HCT116 (cell line): ENCODE results near the gene CCDC192. TPM values are rescaled to one million over a fixed set of nuclear protein-coding genes. Genes with fewer than 3 reads are reported as not detected.
"Not testable (repeated sequence)": the region's sequence is repeated elsewhere in the genome, so short reads cannot be mapped to it uniquely, and the experiment has no call there.

Experiments used
- ATAC-seq: fragments of 200-7000 bp; cut with Tn5 transposase; 2 replicates; pipeline ENCODE4 v1.9.1; 2020; ENCODE audit warnings: mild to moderate bottlenecking, moderate library complexity
- BruUV-seq: library from RNA; stranded (reverse); fragments of 400-500 nt; replicated peaks from 2 replicates; lab custom pipeline; 2021; lab: Mats Ljungman, UMichigan
- CTCF ChIA-PET: fragments of 300-600 bp; sonication (Branson Sonifier 250); formaldehyde crosslinking; loops from one replicate; lab custom pipeline; 2021; ENCODE audit warnings: antibody characterized with exemption; lab: Charles Lee
- POLR2A ChIA-PET: fragments of 300-600, 350-600 bp; sonication (Branson Sonifier 250); formaldehyde crosslinking; loops from one replicate; lab custom pipeline; 2021; ENCODE audit warnings: antibody characterized with exemption; lab: Charles Lee
- RAD21 ChIA-PET, 2 experiments: fragments of 300-600 bp; sonication (Branson Sonifier 250); formaldehyde crosslinking; loops; one replicate each; lab custom pipeline; 2023; ENCODE audit warnings: low total read pairs in 2 of 2; ENCODE audit not compliant: uncharacterized antibody in 2 of 2, unreplicated experiment in 2 of 2, low non-redundant PET in 1 of 2; lab: Charles Lee
- DNase-seq: peaks from one replicate; pipeline ENCODE4 v3.0.0-alpha.2; 2010; ENCODE audit warnings: low read depth, low spot score
- H2AFZ ChIP-seq: fragments of 200-600 bp; shearing (Covaris generic), sonication (generic); 2 replicates; pipeline ENCODE4 v1.6.1; 2017; ENCODE audit warnings: low read depth, mixed run types, mixed read lengths, antibody characterized with exemption, low read length; ENCODE audit not compliant: poor library complexity, severe bottlenecking
- H3K27ac ChIP-seq: 2 replicates; pipeline ENCODE4 v1.5.1; 2012; ENCODE audit warnings: low read depth, low read length
- H3K27me3 ChIP-seq: fragments of 200-600 bp; sonication (generic); 2 replicates; pipeline ENCODE4 v1.6.1; 2016; ENCODE audit warnings: mixed run types, low read length, mixed read lengths; ENCODE audit not compliant: insufficient read depth
- H3K36me3 ChIP-seq, 2 experiments: fragments of 200-500 bp in 1 of 2; fragments of 200-600 bp in 1 of 2; sonication (Bioruptor generic) in 1 of 2; sonication (generic) in 1 of 2; 2 replicates each; pipeline versions ENCODE4 v1.5.1 to v1.6.1; 2014 to 2016; ENCODE audit warnings: low read length in 2 of 2, inconsistent platforms in 1 of 2, mixed read lengths in 1 of 2, mixed run types in 1 of 2; ENCODE audit not compliant: insufficient read depth in 2 of 2, control insufficient read depth in 1 of 2
- H3K4me1 ChIP-seq, 2 experiments: fragments of 200-600 bp in 1 of 2; sonication (generic) in 1 of 2; 2 replicates each; pipeline versions ENCODE4 v1.5.1 to v1.6.1; 2012 to 2017; ENCODE audit warnings: low read length in 2 of 2, inconsistent platforms in 1 of 2, mild to moderate bottlenecking in 1 of 2, mixed read lengths in 1 of 2, mixed run types in 1 of 2, moderate library complexity in 1 of 2; ENCODE audit not compliant: insufficient read depth in 2 of 2, control insufficient read depth in 1 of 2
- H3K4me2 ChIP-seq: fragments of 200-600 bp; sonication (generic); 2 replicates; pipeline ENCODE4 v1.6.1; 2017; ENCODE audit warnings: mixed run types, low read length, mixed read lengths
- H3K4me3 ChIP-seq, 2 experiments: fragments of 200-600 bp in 1 of 2; sonication (generic) in 1 of 2; replicated peaks in 1 of 2; 2 replicates each; pipeline ENCODE4 v1.5.1; 2011 to 2016; ENCODE audit warnings: low read length in 2 of 2, control low read depth in 1 of 2, low read depth in 1 of 2, mild to moderate bottlenecking in 1 of 2, mixed read lengths in 1 of 2, mixed run types in 1 of 2
- H3K79me2 ChIP-seq: fragments of 200-600 bp; sonication (generic); 2 replicates; pipeline ENCODE4 v1.6.1; 2017; ENCODE audit warnings: mild to moderate bottlenecking, mixed run types, low read length, moderate library complexity, mixed read lengths; ENCODE audit not compliant: insufficient read depth
- H3K9ac ChIP-seq: fragments of 200-600 bp; sonication (generic); 2 replicates; pipeline ENCODE4 v1.6.1; 2016; ENCODE audit warnings: low read length, mixed read lengths
- H3K9me2 ChIP-seq: fragments of 200-600 bp; sonication (generic), shearing (Covaris generic); 2 replicates; pipeline ENCODE4 v1.6.1; 2017; ENCODE audit warnings: mixed run types, mild to moderate bottlenecking, moderate library complexity; ENCODE audit not compliant: insufficient read depth
- H3K9me3 ChIP-seq, 2 experiments: fragments of 200-500 bp in 1 of 2; fragments of 200-600 bp in 1 of 2; sonication (Bioruptor generic) in 1 of 2; sonication (generic) in 1 of 2; 2 replicates each; pipeline ENCODE4 v1.6.1; 2014 to 2017; ENCODE audit warnings: low read length in 2 of 2, mixed read lengths in 2 of 2, inconsistent platforms in 1 of 2, low read depth in 1 of 2, mild to moderate bottlenecking in 1 of 2, mixed run types in 1 of 2, moderate library complexity in 1 of 2; ENCODE audit not compliant: control insufficient read depth in 1 of 2, insufficient read depth in 1 of 2
- H4K20me1 ChIP-seq: fragments of 200-600 bp; sonication (generic), shearing (Covaris generic); 2 replicates; pipeline ENCODE4 v1.6.1; 2017; ENCODE audit warnings: mixed run types, mild to moderate bottlenecking, moderate library complexity; ENCODE audit not compliant: insufficient read depth
- ATF3 ChIP-seq: IDR thresholded peaks from 2 replicates; pipeline ENCODE4 v1.6.1; 2012
- EZH2 ChIP-seq: fragments of 200-600 bp; sonication (generic); IDR thresholded peaks from 2 replicates; pipeline ENCODE4 v1.6.1; 2017; ENCODE audit warnings: antibody characterized with exemption, mixed run types
- FOSL1 ChIP-seq: IDR thresholded peaks from 2 replicates; pipeline ENCODE4 v1.6.1; 2012; ENCODE audit warnings: low read depth
- POLR2AphosphoS5 ChIP-seq: IDR thresholded peaks from 2 replicates; pipeline ENCODE4 v1.6.1; 2011; ENCODE audit warnings: mild to moderate bottlenecking, low read depth, low read length, moderate library complexity
- SIN3A ChIP-seq: IDR thresholded peaks from 2 replicates; pipeline ENCODE4 v1.6.1; 2012; ENCODE audit warnings: low read depth
- SP1 ChIP-seq: IDR thresholded peaks from 2 replicates; pipeline ENCODE4 v1.6.1; 2012; ENCODE audit warnings: low read depth
- SRF ChIP-seq: IDR thresholded peaks from 2 replicates; pipeline ENCODE4 v1.6.1; 2012; ENCODE audit warnings: low read depth
- YY1 ChIP-seq: IDR thresholded peaks from 2 replicates; pipeline ENCODE4 v1.6.1; 2011; ENCODE audit warnings: low read length, low read depth, moderate library complexity, mild to moderate bottlenecking; ENCODE audit not compliant: insufficient replicate concordance; ENCODE audit errors: extremely low read depth
- ZFX ChIP-seq: fragments of 450-650 bp; IDR thresholded peaks from 2 replicates; pipeline ENCODE4 v1.6.1; 2017
- ZNF274 ChIP-seq: fragments of 200-500 bp; sonication (Bioruptor generic); IDR thresholded peaks from 2 replicates; pipeline ENCODE4 v1.6.1; 2014; ENCODE audit warnings: mild to moderate bottlenecking, low read depth, low read length, inconsistent platforms
- intact Hi-C: fragments of 100-400 bp; cut with micrococcal nuclease; formaldehyde crosslinking; loops from 2 replicates; pipeline ENCODE4 v1.10.0; 2022
- total RNA-seq: library from RNA; stranded (reverse); gene quantifications from one replicate; pipeline ENCODE4 v1.2.1, GENCODE V29; 2021; ENCODE audit not compliant: unreplicated experiment
- TF ChIP-seq, protein P1 (sequence below): IDR thresholded peaks from 2 replicates; pipeline ENCODE4 v1.6.1; 2012
- TF ChIP-seq, protein P2 (sequence below), 3 experiments: fragments of 200-600 bp in 1 of 3; sonication (generic) in 1 of 3; IDR thresholded peaks in 2 of 3; conservative IDR thresholded peaks in 1 of 3; 2 replicates each; pipeline ENCODE4 v1.5.1; 2012 to 2017; ENCODE audit warnings: low read depth in 2 of 3, low read length in 2 of 3, antibody characterized with exemption in 1 of 3, borderline replicate concordance in 1 of 3, control low read depth in 1 of 3, mild to moderate bottlenecking in 1 of 3, mixed read lengths in 1 of 3, mixed run types in 1 of 3, moderate library complexity in 1 of 3; ENCODE audit not compliant: insufficient read depth in 1 of 3

CCDC192 gene
- total RNA-seq, 1 experiment from 2014 or later = not detected

GRCh38 chr5:127791908-127792307 is 88.7 kb downstream of the CCDC192 start:
- H3K27ac ChIP-seq, H2AFZ ChIP-seq, intact Hi-C loops, H3K4me3 ChIP-seq, BruUV-seq, ATAC-seq, RAD21 ChIA-PET, H3K27me3 ChIP-seq, H4K20me1 ChIP-seq, CTCF ChIA-PET, POLR2A ChIA-PET, H3K9ac ChIP-seq, H3K9me2 ChIP-seq, H3K36me3 ChIP-seq, H3K9me3 ChIP-seq, DNase-seq, H3K79me2 ChIP-seq, H3K4me2 ChIP-seq, H3K4me1 ChIP-seq: not testable (repeated sequence)

- POLR2A ChIA-PET = no interaction called here
- DNase-seq (no peak), ATAC-seq (no peak)
- H3K9ac ChIP-seq = no peak overlapping the region
- CTCF ChIA-PET = no interaction called here
- no peaks in the 10 kb centered on the region for H3K27me3 ChIP-seq
- intact Hi-C loops = no loop called here
- RAD21 ChIA-PET = no interaction called here
- no peaks in the 10 kb centered on the region for H3K4me1 ChIP-seq
- H2AFZ ChIP-seq = no peak overlapping the region
- H3K4me2 ChIP-seq = no peak overlapping the region
- H4K20me1 ChIP-seq = no peaks in the 10 kb centered on the region
- no peaks in the 10 kb centered on the region for H3K79me2 ChIP-seq
- H3K9me2 ChIP-seq = no peaks in the 10 kb centered on the region; the same call in 1 of the 2 replicates
- no peaks in the 10 kb centered on the region; a peak in 1 of 4 replicates for H3K9me3 ChIP-seq
- H3K27ac ChIP-seq = no peak overlapping the region
- BruUV-seq = no TSS peak
- no peaks in the 10 kb centered on the region for H3K36me3 ChIP-seq
- TF ChIP-seq POLR2AphosphoS5 = no peak
- TF ChIP-seq, protein P1, sequence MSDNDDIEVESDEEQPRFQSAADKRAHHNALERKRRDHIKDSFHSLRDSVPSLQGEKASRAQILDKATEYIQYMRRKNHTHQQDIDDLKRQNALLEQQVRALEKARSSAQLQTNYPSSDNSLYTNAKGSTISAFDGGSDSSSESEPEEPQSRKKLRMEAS = no peak
- no peak for TF ChIP-seq SRF
- TF ChIP-seq EZH2 = no peak
- TF ChIP-seq SP1 = no peak
- no peak for TF ChIP-seq ZFX
- no peak for TF ChIP-seq SIN3A
- TF ChIP-seq, protein P2, sequence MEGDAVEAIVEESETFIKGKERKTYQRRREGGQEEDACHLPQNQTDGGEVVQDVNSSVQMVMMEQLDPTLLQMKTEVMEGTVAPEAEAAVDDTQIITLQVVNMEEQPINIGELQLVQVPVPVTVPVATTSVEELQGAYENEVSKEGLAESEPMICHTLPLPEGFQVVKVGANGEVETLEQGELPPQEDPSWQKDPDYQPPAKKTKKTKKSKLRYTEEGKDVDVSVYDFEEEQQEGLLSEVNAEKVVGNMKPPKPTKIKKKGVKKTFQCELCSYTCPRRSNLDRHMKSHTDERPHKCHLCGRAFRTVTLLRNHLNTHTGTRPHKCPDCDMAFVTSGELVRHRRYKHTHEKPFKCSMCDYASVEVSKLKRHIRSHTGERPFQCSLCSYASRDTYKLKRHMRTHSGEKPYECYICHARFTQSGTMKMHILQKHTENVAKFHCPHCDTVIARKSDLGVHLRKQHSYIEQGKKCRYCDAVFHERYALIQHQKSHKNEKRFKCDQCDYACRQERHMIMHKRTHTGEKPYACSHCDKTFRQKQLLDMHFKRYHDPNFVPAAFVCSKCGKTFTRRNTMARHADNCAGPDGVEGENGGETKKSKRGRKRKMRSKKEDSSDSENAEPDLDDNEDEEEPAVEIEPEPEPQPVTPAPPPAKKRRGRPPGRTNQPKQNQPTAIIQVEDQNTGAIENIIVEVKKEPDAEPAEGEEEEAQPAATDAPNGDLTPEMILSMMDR (IDR thresholded peaks at IDR 0.05 in 2 of 3, conservative IDR thresholded peaks at IDR 0.05 in 1 of 3; ENCODE audit: borderline replicate concordance in 1 of 3, insufficient read depth in 1 of 3, low read depth in 2 of 3, low read length in 2 of 3) = no peak
- no peak for TF ChIP-seq FOSL1
- no peak for TF ChIP-seq ZNF274
- TF ChIP-seq YY1 = no peak
- no peak for TF ChIP-seq ATF3
- no peak overlapping the region for H3K4me3 ChIP-seq
Measured at GRCh38 chr5:127793052-127793451, 89.9 kb downstream of the CCDC192 start.
